ENCODE measurements around the gene PAPPA.

Gene PAPPA

DNA sequence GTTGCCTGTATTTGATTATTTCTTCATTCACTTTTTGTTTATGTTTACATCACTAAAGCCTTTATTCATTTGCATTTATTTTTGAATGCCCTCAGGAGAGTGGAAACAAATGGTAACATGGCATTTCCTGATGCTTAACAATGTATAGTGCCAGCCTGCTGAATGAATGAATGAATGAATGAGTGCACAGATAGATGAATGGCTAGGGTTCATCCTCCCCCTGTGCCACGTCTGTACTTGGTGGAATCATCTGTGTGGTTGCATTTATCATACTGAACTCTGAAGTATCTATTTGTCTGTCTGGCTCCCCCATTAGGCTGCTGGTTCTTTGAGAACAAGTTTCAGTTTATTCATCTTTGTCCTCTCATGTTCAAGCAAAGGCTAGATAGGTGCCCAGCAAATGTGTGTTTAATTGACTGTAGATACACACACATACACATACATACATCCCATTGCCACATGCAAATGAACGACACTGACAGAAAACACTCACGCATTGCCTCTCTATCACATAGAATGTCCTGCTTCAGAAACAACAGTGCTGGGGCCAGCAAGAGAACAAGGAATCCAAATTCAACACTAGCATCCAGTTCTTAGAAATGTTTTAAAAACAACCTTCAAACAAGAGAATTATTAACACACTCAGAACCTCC is 150.4 kb downstream of the PAPPA start:
- TF ChIP-seq, protein P1, sequence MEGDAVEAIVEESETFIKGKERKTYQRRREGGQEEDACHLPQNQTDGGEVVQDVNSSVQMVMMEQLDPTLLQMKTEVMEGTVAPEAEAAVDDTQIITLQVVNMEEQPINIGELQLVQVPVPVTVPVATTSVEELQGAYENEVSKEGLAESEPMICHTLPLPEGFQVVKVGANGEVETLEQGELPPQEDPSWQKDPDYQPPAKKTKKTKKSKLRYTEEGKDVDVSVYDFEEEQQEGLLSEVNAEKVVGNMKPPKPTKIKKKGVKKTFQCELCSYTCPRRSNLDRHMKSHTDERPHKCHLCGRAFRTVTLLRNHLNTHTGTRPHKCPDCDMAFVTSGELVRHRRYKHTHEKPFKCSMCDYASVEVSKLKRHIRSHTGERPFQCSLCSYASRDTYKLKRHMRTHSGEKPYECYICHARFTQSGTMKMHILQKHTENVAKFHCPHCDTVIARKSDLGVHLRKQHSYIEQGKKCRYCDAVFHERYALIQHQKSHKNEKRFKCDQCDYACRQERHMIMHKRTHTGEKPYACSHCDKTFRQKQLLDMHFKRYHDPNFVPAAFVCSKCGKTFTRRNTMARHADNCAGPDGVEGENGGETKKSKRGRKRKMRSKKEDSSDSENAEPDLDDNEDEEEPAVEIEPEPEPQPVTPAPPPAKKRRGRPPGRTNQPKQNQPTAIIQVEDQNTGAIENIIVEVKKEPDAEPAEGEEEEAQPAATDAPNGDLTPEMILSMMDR (IDR thresholded peaks at IDR 0.05; ENCODE audit: control insufficient read depth, insufficient read depth, low read depth, low read length, missing control alignments) = no peak
- no peak overlapping the region for H3K4me3 ChIP-seq (ENCODE audit: control insufficient read depth, low read depth, low read length)

DNA sequence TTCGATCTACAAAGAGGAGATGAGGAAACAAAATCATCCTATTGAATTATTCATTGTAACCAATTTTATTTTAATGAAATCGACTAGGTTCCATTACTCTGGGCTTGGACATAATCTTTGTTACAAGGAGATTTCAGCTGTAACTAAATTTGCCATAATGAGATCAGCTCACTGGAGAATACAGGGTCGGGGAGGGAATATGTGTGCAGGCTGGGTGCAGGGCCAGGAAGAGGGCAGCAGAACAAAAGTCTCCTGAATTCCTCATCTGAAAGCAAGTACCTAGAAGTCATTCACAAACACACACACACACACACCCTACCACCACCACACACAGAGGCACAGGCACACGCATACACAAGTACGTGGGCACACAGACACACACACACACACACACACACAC is 151.2 kb downstream of the PAPPA start:
- no peak for DNase-seq (ENCODE audit: low read depth)
- TF ChIP-seq, protein P1 (IDR thresholded peaks at IDR 0.05; ENCODE audit: control insufficient read depth, insufficient read depth, low read depth, low read length, missing control alignments) = no peak
- no peak overlapping the region for H3K4me3 ChIP-seq (ENCODE audit: control insufficient read depth, low read depth, low read length)

More for the DNA sequence above, 150.4 kb downstream of the PAPPA start:
- no peak for DNase-seq (ENCODE audit: low read depth)

DNA sequence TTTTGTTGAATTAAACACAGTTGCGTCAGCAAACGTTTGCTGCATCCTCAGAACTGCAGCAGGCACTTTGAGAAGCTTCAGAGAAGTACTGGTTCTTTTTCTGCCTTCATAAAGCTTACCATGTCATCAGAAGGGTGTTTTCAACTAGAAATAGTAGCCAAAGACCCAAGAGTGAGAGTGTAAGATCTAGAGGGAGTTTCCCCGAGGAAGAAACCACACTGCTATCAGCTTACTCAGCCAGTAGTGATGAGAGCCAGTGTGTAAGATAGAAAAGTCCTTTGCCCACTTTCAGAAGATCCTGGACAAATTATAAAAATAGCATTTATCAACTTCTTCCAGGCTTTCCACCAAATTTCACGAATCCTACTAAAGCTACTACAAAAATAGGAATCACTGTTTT is 154.5 kb downstream of the PAPPA start:
- TF ChIP-seq, protein P1 (IDR thresholded peaks at IDR 0.05; ENCODE audit: control insufficient read depth, insufficient read depth, low read depth, low read length, missing control alignments) = no peak
- no peak overlapping the region for H3K4me3 ChIP-seq (ENCODE audit: control insufficient read depth, low read depth, low read length)

DNA sequence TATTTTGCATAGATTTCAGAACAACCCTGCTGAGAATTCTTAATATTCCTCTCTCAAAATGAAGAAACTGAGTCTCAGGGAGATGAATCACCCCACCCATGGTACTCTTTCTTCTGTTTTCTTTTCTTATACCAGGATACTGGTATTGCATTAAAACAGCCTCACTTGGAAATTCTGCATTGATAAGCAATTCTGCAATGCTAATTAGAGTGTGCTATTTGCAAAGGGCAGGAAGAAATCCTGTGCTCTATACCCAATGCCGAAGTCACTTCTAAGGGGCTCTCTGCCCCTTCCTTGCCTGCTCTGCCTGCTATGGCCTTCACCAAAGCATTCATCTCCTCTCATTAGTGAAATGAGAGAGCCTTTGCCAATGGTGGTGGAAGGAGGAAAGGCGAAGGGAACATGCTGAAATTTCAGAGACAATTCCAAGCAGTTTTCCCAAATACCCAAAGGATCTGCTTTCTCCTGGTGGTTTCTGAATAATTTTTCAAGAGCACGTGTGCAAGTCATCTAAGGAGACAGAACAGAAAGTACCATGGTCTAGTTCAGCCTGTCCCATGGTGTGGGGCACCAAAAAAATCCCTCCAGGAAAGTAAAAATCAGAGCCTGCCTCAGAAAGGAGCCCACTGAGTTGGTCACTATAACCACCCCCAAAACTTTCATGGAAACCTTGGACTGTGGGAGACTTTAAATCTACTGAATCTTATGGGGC is 156.5 kb downstream of the PAPPA start:
- TF ChIP-seq, protein P1 (IDR thresholded peaks at IDR 0.05; ENCODE audit: control insufficient read depth, insufficient read depth, low read depth, low read length, missing control alignments) = no peak
- DNase-seq (ENCODE audit: low read depth) = no peak
- H3K4me3 ChIP-seq (ENCODE audit: control insufficient read depth, low read depth, low read length) = no peak overlapping the region

More for the DNA sequence above, 154.5 kb downstream of the PAPPA start:
- no peak for DNase-seq (ENCODE audit: low read depth)

DNA sequence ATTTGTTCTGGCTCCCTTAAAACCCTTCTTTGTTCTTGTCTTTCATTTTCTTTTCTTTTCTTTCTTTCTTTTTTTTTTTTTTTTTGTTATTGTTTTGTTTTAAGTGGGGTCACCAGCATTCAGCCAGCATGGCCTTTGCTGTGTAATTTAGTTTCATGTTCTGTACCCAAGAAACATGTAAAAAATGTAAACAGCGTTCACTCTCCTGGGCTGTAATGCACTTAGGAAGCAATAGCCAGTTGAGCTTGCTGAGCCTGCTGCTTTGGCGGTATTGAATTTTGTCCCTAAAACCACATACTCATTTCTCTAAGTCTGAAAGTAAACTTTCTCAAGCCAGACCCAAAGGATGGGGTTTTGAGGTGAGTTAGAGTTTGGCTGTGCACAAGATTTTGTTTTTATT is 158.6 kb downstream of the PAPPA start:
- H3K4me3 ChIP-seq (ENCODE audit: control insufficient read depth, low read depth, low read length) = no peak overlapping the region
- TF ChIP-seq, protein P1 (IDR thresholded peaks at IDR 0.05; ENCODE audit: control insufficient read depth, insufficient read depth, low read depth, low read length, missing control alignments) = no peak
- no peak for DNase-seq (ENCODE audit: low read depth)

DNA sequence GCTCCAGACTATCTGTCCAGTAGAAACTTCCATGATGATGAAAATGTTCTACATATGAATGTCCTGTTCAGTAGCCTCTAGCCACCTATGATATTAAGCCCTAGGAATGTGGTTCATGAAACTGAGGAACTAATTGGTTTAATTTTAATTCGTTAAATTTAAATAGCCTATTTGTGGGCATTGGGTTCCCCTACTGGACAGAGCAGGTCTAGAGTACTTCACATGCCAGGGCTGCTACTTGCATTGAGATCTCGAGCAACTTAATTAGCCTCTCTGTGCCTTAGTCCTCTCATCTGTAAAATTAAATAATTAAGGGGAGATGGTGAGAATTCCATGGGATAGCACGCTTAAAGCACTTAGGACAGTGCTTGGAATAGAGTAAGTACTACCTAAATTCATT is 160.0 kb downstream of the PAPPA start:
- no peak overlapping the region for H3K4me3 ChIP-seq (ENCODE audit: control insufficient read depth, low read depth, low read length)
- no peak for DNase-seq (ENCODE audit: low read depth)
- TF ChIP-seq, protein P1 (IDR thresholded peaks at IDR 0.05; ENCODE audit: control insufficient read depth, insufficient read depth, low read depth, low read length, missing control alignments) = peak; percentile 24
